GM08714 (cell line): ENCODE measurements around the gene MRPL20.
"Not testable (repeated sequence)": the region's sequence is repeated elsewhere in the genome, so short reads cannot be mapped to it uniquely, and the experiment has no call there.

ENCODE experiments used
- H3K4me3 ChIP-seq: fragments of 200-500 bp; sonication (Bioruptor generic); 2 replicates; pipeline ENCODE4 v1.5.1; 2014; ENCODE audit warnings: mild to moderate bottlenecking, low read length, inconsistent platforms
- ZNF274 ChIP-seq: IDR thresholded peaks from 2 replicates; pipeline ENCODE4 v1.6.1; 2012; ENCODE audit warnings: mild to moderate bottlenecking, low read depth, low read length

Gene MRPL20

DNA sequence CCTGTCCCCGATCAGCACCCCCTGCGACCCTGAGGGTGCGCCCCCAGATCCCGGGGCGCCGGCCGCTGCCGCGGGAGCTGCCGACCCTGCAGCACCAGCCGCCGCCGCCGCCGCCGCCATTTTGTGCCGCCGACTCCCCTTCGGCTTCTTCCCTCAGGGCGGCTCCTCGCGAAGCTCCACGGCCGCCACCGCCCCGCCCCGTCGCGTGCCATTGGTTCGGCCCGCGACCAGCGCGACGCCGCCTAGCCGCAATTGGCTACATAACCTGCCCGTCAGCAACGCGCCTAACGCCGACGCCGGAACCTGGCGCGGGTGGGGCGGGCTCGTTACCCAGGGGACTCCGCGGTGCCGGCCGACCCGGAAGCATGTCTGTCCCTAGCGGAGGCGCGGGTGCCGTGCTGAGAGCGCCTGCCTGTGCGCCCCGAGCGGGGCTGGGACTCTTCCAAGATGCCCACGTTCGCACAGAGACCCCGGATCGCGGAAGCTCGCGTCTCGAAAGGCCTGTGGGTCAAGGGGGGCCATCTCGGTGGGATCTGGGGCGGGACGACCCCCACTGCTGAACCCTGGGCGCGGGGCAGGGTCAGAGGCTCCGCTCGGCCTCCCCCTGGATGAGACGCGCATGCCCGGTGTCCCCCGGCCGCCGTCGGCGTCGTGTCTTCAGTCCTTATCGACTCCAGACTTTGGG lies 7.8 kb downstream of the MRPL20 start, which contains the start of gene CCNL2:
Gene CCNL2 (minus strand): TSS at position 149 of the 685 bp plus-strand sequence. CDS start 29 bp downstream, at position 120.
- no peak for TF ChIP-seq ZNF274

DNA sequence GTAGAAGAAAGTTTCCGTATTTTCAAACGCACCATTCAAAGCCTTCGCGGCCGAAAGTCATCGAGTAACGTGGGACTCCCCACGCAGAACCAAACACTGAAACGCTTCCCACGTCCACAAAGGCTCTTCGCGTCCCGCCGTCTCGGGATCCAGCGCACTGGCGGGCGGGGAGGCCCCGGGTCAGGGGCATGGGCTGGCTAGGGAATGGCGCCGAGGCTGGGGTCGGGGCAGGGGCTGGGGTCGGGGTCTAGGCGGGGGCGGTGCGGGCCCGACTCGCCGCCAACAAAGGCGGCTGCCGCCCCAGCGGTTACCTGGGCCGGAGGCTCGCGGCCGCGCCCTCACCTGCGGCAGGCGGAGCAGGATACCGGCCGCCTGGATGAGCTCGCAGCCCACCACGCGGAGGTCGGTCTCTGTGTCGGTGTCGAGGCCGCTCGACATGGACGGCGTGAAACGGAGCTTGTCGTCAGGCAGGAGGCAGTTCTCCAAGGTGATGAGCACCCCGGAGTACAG lies 8.4 kb downstream of the MRPL20 start:
- no peak for TF ChIP-seq ZNF274
- H3K4me3 ChIP-seq: peak overlapping the region; percentile 93

More for the DNA sequence above, 7.8 kb downstream of the MRPL20 start, which contains the start of gene CCNL2:
- H3K4me3 ChIP-seq: peak within 1 kb of the TSS; percentile 93

DNA sequence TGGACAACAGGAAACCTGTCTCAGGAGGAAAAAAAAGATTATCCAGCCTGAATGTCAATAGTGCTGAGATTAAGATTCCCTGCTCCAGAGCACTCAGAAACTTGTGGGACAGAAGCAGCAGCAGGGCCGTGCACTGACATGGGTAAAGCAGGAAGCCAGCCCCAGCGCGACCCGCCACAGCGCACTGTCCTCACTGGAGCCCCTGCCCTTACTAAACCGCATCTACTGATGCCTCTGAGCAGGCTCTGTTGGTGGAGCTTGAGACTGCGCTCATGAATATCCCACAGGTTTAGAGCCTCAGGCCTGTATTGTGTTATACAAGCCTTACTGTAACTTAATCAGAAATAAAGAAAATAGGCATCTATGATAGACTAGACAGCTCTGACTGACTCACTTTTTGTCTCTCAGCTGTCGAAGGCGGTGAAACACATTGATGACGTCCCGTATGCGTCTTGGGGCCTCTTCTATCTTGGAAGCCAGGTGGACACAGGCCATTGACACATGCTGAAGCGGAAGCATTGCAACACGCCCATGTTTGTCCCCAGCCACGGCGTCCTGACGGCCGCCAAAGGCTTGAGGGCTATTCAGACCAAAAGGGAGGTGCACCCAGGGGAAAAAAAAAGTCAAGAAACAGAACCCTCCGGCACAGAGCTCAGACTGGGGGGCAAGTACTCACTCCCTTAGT lies 9.1 kb downstream of the MRPL20 start:
- TF ChIP-seq ZNF274: no peak
- H3K4me3 ChIP-seq: peak overlapping the region; percentile 93

DNA sequence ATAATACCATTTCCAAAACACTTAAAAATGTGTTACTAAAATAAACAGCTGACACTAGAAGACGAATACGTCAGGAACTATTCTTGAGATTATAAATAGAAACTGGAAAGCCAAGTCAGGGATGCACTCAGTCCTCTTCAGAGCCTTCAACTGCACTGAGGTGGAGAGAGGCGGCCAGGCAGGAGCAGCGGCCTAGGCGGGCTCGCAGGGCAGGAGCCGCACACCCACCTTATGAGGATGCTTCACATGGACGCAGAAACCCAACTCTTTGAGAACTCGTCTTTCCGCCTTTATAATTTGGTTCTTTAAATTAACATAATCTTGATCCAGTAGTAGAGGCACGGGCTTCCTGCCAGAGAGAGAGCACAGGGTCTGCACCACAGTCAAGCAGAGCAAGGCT lies 11.9 kb downstream of the MRPL20 start:
- H3K4me3 ChIP-seq: no peak overlapping the region
- TF ChIP-seq ZNF274: no peak

DNA sequence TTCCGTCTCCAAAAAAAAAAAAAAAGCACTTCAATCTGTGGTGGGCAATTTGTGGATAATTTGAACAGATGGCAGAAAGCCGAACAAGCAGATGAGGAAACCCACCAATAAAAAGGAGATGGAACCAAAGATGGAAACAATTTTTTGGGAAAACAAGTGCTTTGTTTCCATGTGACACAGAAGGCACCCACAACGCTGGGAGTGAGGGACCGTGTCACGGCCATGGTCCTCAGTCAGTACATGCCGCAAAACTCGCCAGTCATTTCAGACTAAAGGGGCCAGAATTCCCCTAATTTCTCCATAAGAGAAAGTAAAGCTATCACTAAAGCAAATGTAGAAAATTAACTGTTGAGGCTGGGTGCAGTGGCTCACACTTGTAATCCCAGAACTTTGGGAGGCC lies 13.0 kb downstream of the MRPL20 start:
- no peak overlapping the region for H3K4me3 ChIP-seq
- no peak for TF ChIP-seq ZNF274

DNA sequence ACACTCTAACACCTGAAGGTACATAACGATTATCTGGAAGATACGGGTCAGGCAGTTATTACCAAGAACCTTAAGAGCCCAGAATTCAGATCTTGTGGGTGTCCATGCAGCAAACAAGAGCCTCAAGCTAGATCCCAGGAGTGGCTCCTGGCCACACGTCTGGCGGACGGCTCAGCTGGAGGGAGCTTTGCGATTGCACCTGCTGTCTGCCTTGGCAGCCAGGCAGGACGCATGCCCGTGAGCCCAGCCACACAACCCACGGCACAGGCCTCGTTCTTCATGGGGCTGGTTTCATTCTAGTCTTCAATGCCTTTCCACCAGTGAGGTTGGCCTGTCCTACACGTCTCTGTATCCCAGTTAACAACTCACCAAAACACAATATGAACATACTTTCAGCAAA lies 13.7 kb downstream of the MRPL20 start:
- no peak overlapping the region for H3K4me3 ChIP-seq
- no peak for TF ChIP-seq ZNF274

DNA sequence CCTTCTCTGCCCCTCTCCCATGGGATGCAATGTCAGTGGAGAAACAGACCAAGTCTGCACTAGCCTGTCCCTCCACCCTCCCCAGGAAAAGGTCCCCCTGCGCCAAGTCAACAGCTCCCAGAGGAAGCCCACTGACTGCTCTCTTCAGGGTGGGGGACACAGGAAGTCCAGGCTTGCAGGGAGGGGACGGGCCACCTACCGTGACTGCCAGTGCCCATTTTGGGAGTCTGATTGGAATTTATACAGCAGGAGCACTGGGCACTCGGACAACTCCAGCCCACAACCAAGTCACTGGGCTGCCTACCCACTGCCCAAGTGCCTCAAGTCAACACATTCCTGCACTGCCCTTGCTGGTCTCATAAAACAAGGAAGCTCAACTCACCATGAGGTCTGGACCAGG lies 14.1 kb downstream of the MRPL20 start:
- TF ChIP-seq ZNF274: no peak
- no peak overlapping the region for H3K4me3 ChIP-seq

DNA sequence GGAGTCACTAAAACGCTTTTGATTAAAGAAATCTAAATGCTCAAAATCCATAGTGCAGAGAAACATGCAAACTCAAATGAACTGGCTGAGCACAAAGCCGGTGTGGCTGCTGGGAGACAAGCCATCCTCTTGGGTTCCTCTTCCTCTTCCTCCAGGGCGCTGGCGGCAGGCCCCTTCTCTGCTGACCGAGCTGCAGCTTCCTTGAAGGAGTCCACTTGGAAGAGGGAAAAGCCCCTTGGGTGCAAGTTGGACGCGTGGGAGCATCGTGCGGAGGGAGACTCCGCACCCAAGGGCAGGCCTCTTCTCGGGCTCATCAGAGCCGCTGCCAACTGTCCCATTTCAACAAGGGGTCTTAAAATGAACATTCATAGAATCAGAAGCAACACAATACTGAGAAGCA lies 15.9 kb downstream of the MRPL20 start:
- H3K4me3 ChIP-seq: no peak overlapping the region
- TF ChIP-seq ZNF274: no peak

DNA sequence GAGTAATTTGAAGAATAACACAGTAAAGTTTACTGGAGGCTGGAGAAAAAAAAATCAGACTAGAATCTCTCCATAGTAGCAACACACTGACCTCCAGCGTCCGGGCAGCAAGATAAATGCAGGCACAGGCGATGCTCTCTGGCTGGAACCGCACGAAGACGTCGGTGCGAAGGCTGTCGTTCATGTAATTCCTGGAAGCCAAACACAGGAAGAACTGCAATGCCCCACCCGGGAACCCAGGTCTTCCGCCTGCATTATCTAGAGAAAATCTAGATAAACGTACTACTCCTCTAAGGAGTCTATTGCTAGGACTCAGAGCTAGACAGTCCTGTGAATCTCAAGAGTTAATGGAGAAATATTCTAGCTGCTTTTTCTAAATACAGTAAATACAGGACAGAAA lies 16.4 kb downstream of the MRPL20 start:
- no peak for TF ChIP-seq ZNF274
- H3K4me3 ChIP-seq: no peak overlapping the region

DNA sequence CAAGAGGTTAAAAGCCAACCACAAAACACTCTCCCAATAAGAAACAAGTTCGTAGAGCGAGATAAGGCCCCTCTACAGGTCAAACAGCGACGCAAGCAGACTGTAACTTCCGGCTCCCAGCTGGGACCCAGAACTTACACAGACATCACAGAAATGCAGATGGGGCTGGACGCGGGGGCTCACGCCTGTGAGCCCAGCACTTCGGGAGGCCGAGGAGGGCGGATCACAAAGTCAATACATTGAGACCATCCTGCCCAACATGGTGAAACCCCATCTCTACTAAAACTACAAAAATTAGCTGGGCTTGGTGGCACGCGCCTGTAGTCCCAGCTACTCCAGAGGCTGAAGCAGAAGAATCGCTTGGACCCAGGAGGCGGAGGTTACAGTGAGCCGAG lies 19.0 kb downstream of the MRPL20 start:
- H3K4me3 ChIP-seq: no peak overlapping the region
- TF ChIP-seq ZNF274: no peak

DNA sequence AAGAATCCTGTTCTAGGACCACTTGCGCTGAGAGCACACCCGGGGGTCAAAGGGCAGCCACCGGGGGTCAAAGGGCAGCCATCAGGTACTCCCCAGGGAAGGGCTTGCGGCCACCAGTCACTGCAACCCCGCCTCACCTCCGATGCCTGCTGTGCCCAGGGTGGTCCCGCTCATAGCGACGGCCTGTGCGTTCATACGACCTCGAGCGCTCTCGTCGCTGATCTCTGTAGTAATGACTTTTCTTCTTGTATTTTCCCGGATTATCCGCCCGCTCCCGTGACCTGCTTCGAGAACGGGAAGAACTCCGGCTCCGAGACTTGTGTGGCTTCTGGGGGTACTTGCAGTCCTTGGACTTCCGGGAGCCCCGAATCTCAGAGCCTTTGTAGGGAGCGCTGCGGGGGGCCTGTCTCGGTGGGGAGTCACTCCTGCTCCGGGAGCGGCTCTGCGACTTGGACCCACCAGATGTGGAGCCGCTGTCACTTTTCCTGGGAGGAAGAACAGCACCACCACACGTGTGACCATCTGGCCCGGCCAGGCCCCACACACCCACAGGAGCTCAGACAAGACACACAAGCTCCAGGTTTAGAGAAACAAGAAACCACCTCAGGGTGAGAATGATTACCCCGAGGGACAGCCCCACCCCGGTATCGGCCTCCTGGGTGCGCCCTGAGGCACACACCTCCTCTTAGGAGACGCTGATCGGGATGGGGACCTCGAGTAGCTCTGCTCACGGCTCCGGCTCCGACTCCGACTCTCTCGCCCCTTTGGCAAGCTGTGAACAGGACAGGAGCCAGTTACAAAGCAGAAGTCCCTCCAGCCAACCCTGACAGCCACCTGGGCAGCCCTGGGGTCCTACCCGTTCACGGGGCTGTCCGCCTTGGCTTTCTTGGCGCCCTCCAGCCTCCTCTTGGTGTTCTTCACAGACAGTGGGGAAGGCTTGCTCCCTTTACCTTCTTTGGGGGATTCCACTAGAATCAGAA lies 19.7 kb downstream of the MRPL20 start:
- TF ChIP-seq ZNF274: no peak
- no peak overlapping the region for H3K4me3 ChIP-seq

DNA sequence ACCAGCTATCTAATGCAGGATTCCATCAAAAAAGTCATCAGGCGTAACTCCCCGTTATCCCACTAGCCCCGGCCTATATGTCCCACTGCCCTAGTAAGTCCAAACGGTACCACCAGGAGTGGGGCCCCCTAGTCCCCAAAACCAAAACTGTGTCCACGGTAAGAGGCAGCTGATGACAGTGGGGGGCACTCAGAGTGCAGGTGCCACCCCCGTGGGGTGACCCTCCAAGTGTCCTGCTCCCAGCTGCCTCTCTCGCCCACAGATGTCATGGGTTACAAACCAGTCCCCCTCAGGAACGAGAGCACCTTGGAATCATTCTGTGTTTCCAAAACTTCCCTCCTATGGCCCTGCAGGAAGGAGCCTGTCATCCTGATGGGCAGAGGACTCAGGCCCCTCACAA lies 21.2 kb downstream of the MRPL20 start:
- no peak overlapping the region for H3K4me3 ChIP-seq
- TF ChIP-seq ZNF274: no peak

DNA sequence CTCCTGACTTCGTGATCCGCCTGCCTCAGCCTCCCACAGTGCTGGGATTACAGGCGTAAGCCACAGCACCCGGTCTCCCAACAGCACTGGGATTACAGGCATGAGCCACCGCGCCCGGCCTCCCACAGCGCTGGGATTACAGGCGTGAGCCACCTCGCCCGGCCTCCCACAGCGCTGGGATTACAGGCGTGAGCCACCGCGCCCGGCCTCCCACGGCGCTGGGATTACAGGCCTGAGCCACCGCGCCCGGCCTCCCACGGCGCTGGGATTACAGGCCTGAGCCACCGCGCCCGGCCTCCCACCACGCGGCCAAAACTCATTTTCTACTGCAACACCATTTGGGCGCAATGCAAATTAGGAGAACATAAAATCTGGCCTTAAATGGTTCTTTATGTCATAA lies 21.8 kb downstream of the MRPL20 start:
- H3K4me3 ChIP-seq: not testable (repeated sequence)

DNA sequence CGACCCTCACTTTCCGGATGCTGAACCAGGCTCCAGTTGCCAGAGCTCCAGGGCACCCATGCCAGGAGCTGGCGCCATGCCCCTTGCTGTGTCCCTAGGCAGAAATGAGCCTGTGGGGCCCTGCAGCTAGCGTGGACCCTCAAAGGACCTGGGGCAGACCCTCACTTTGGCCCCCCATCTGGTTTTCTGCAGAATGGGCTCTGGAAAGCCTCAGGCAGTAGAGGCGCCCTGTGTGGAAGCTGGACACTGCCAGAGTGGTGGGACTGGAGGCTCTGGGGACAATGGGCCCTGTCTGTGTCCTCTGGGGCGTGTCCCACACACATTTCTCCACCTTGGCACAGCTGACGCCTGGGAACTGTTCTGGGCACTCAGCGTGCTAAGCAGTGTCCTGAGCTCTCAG lies 25.8 kb downstream of the MRPL20 start:
- H3K4me3 ChIP-seq: no peak overlapping the region
- no peak for TF ChIP-seq ZNF274
